Cerebellar cortex (tissue), 1 donor: ENCODE results near the gene PROSER1.
"Not testable (repeated sequence)": the region's sequence is repeated elsewhere in the genome, so short reads cannot be mapped to it uniquely, and the experiment has no call there.

ENCODE experiments used
- DNase-seq: peaks from one replicate; pipeline ENCODE4 v3.0.0-alpha.2; 2015; ENCODE audit warnings: low spot score

The PROSER1 gene

GRCh38 chr13:39023761-39024160 lies 14.1 kb downstream of the PROSER1 start:
- DNase-seq, result no peak

GRCh38 chr13:39023316-39023715 lies 14.6 kb downstream of the PROSER1 start:
- DNase-seq, result no peak

GRCh38 chr13:39020853-39021462 lies 16.9 kb downstream of the PROSER1 start:
- no peak for DNase-seq

GRCh38 chr13:39016787-39017186 lies 21.1 kb downstream of the PROSER1 start:
- DNase-seq, result peak; percentile 65

GRCh38 chr13:39016087-39016486 lies 21.8 kb downstream of the PROSER1 start:
- no peak for DNase-seq

GRCh38 chr13:39013462-39013861 lies 24.4 kb downstream of the PROSER1 start:
- DNase-seq, result no peak

GRCh38 chr13:39012608-39013007 lies 25.3 kb downstream of the PROSER1 start:
- DNase-seq, result no peak

GRCh38 chr13:39006371-39007111 lies 31.3 kb downstream of the PROSER1 start:
- not testable (repeated sequence) for DNase-seq

GRCh38 chr13:38998739-38999138 lies 39.1 kb downstream of the PROSER1 start:
- no peak for DNase-seq

GRCh38 chr13:38993381-38993780 lies 44.5 kb downstream of the PROSER1 start:
- no peak for DNase-seq

- no peak for DNase-seq
Observed at GRCh38 chr13:38990693-38991092, 47.2 kb downstream of the PROSER1 start, which contains the start of gene STOML3. Gene STOML3 (minus strand): TSS chr13:38990831. CDS start chr13:38990721, 110 bp downstream.

- DNase-seq, result no peak
Observed at GRCh38 chr13:38981096-38981495, 56.8 kb downstream of the PROSER1 start.

- no peak for DNase-seq
Observed at GRCh38 chr13:38980750-38981078, 57.2 kb downstream of the PROSER1 start.

GRCh38 chr13:38979891-38980749 lies 57.8 kb downstream of the PROSER1 start:
- DNase-seq, result no peak

- peak; percentile 10 for DNase-seq
Observed at GRCh38 chr13:38970380-38971051, 67.4 kb downstream of the PROSER1 start.

- DNase-seq, result no peak
Observed at GRCh38 chr13:38969187-38969586, 68.7 kb downstream of the PROSER1 start.

- no peak for DNase-seq
Observed at GRCh38 chr13:38967446-38967845, 70.4 kb downstream of the PROSER1 start.

- no peak for DNase-seq
Observed at GRCh38 chr13:38965281-38965680, 72.6 kb downstream of the PROSER1 start.

- DNase-seq, result no peak
Observed at GRCh38 chr13:38960175-38960574, 77.7 kb downstream of the PROSER1 start.
